NCI-H128 (cell line): ENCODE data around the gene PRTG.

Experiments used
- DNase-seq: peaks from one replicate; lab custom pipeline; 2025; ENCODE audit not compliant: unreplicated experiment; lab: John Stamatoyannopoulos, UW

PRTG gene

DNA sequence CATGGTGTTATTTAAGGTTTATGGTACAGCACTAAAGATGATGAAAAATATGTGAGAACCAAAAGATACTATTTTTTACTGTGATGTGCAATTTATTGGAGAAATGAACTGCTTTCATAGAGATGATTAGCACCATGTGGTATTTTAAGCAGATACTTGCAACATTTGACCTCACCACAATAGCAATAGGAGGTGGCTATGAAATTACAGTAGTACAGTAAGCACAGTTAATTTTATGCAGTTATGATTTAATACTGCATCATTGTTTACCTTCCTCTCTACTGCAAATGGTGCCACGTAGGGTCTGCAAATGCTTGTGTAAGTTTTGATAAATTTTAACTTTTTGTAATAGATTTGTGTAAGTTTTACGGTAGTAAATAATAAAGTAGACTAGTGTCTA, 168.9 kb downstream of the PRTG start:
- DNase-seq, result no peak

- DNase-seq, result no peak
Measured at GRCh38 chr15:55573224-55573623, 169.7 kb downstream of the PRTG start.

DNA sequence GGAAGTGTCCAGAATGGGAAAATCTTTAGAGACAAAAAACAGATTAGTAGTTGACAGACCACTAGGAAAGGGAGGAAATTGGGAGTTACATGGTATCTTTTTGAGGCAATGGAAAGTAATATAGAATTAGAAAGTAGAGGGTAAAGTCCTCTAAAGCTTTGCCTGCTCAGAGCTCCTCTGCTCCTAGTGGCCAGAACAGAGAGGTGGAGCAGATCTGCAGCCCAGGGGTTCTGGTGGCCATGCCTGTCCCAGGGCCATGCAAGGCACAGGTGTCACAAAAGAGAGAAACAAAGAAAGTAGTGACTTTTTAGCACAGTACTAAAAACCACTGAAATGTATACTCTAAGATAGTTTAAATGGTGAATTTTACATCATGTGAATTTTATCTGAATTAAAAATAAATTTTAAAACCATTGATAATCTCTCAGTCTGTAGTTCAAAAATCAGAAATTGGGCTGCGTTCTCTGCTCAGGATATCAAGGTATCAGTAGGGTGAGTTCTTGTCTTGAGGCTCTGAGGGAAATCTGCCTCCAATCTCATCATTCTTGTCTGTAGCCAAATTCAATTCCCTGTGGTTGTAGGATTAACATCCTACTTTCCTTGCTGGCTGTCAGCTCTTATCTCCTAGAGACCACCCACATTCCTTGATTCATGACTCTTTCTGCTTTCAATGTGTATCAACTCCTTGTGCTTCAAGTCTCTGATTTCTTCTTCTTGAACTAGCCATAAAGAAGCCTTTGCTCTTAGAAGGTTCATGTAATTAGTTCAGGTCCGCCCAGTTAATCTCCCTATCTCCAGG, 178.4 kb downstream of the PRTG start:
- DNase-seq, result no peak

- DNase-seq, result no peak
Measured at GRCh38 chr15:55562601-55563000, 180.4 kb downstream of the PRTG start.
